ENCODE data around the gene NOTCH1.

NOTCH1 gene

DNA sequence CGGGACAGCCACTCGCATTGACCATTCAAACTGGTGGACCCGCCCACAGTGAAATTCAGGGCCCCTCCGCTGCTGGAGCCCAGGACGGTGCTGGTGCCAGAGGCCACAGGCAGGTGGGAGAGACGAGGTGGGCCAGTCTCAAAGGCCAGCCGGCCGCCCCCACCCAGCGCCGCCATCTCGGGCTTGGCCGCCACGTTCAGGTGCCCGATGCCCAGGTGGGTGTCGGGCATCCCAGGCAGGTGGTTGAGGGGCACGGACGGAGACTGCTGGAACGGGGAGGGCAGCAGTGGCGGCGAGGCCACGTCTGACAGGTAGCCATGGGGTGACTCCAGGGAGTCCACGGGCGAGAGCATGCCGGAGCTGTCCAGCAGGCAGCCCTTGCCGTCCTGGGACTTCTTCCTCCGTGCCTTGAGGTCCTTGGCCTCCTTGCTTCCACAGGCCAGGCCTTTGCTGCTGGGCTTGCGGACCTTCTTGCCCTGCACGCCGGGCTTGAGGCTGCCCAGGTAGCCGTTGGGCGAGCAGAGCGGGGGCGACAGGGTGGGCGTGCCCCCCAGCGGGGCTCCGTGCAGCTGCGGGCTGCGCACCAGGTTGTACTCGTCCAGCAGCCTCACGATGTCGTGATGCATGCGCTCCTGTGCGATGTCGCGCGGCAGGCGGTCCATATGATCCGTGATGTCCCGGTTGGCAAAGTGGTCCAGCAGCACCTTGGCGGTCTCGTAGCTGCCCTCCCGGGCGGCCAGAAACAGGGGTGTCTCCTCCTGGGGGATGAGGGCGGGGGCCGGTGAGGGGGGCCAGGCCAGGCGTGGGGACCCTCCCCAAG lies 48.8 kb downstream of the NOTCH1 start:
- TF ChIP-seq GATA2 (IDR thresholded peaks at IDR 0.05; ENCODE audit: low read depth, low read length) (no peak), GATA3 (IDR thresholded peaks at IDR 0.05; ENCODE audit: low read depth, low read length) (no peak)

GRCh38 chr9:136496181-136496580 lies 49.7 kb downstream of the NOTCH1 start:
- no peak for TF ChIP-seq GATA2 (IDR thresholded peaks at IDR 0.05; ENCODE audit: low read depth, low read length)
- no peak for TF ChIP-seq GATA3 (IDR thresholded peaks at IDR 0.05; ENCODE audit: low read depth, low read length)

GRCh38 chr9:136495238-136495800 lies 50.5 kb downstream of the NOTCH1 start:
- TF ChIP-seq GATA3 (IDR thresholded peaks at IDR 0.05; ENCODE audit: low read depth, low read length): no peak
- TF ChIP-seq GATA2 (IDR thresholded peaks at IDR 0.05; ENCODE audit: low read depth, low read length): no peak

DNA sequence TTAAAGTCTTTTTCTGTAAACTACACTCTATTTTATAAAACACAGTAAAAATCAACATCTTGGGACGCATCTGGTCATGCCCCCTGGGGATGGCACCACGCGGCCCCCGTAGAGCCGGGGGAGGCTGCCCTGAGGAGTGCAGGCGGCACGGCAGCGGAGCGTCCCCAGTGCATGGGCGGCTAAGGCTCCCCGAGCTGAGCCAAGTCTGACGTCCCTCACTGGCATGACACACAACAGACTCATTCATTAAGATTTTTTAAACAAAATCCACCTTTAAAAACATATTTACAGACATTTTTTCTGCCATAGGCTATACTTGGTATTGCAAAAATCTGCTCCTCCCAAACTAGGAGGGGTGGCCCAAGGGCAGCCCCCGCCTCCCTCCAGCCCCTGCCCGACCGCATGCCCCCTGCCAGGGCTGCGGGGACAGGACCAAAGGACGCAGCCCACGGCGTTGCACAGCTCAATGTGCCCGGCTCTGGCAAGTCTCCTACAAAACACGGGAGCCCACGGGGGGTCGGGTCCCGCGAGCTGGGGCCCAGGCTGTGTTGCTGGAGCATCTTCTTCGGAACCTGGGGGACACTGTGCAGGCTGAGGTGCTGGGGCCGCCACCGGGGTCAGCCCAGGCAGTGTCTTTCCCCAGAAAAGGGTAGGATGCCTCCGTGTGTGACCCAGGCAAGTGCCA lies 51.2 kb downstream of the NOTCH1 start:
- TF ChIP-seq GATA2 (IDR thresholded peaks at IDR 0.05; ENCODE audit: low read depth, low read length) (no peak), GATA3 (IDR thresholded peaks at IDR 0.05; ENCODE audit: low read depth, low read length) (no peak)

GRCh38 chr9:136494012-136494411 lies 51.8 kb downstream of the NOTCH1 start:
- TF ChIP-seq GATA2 (IDR thresholded peaks at IDR 0.05; ENCODE audit: low read depth, low read length) (no peak), GATA3 (IDR thresholded peaks at IDR 0.05; ENCODE audit: low read depth, low read length) (no peak)

- TF ChIP-seq GATA3 (IDR thresholded peaks at IDR 0.05; ENCODE audit: low read depth, low read length) (no peak), GATA2 (IDR thresholded peaks at IDR 0.05; ENCODE audit: low read depth, low read length) (no peak)
These were observed 52.3 kb downstream of the NOTCH1 start for GRCh38 chr9:136493567-136493971.

GRCh38 chr9:136492978-136493522 lies 52.8 kb downstream of the NOTCH1 start:
- TF ChIP-seq GATA2 (IDR thresholded peaks at IDR 0.05; ENCODE audit: low read depth, low read length) (no peak), GATA3 (IDR thresholded peaks at IDR 0.05; ENCODE audit: low read depth, low read length) (no peak)

DNA sequence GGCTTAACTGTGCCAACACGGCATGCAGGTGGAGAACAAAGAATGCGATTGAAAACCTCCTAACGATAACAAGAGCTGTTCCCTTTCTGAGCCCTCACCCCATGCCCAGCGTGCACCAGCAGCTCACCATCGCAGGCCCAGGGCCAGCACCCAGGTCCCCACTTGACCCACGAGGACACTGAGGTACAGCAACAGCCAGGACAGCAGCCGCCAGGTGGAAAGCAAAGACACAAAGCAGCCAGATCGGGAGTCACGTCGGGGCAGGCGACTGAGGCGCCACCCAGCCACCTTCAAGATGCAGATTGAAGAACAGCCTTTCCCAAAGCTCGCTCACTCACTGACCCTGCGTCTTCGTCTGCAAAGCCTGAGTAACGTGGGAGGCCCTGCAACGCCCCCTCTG lies 56.1 kb downstream of the NOTCH1 start:
- no peak for TF ChIP-seq GATA3 (IDR thresholded peaks at IDR 0.05; ENCODE audit: low read depth, low read length)
- TF ChIP-seq GATA2 (IDR thresholded peaks at IDR 0.05; ENCODE audit: low read depth, low read length): no peak

DNA sequence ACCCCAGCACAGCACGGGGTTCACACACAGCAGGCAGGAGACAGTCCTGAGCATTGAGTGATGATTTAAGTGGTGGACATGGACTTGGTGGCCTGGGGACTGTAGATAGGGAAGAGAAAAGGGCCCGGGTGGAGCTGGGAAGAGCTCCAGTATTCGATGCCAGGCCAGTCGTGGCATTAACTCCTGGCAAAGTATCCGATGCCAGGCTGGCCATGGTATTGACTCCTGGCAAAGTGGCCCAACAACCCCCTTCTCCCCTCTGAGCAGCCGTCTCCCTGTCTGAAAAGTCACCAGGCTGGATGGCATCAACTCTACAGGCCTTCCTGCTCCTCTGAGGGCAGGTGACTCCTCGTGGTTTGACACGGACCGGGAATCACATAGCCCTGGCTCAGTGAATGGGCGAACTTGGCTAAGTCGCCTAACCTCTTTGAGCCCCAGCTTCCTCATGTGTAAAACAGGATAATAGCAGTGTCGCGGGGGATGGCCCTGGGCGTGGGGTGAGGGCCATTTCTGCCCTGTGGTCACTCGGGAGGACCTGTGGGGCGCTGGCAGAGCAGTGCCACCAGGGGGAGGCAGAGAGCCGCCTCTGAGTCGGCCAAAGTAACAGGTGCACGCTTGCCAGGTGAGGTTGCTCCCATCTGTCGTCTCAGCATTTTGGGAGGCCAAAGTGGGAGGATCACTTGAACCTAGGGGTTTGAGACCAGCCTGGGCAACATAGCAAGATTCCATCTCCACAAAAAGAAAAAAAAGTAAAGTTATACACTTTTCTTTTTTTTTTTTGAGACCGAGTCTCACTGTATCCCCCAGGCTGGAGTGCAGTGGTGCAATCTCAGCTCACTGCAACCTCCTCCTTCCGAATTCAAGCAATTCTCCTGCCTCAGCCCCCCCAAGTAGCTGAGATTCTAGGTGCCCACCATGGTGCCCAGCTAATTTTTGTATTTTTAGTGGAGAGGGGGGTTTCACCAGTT lies 57.3 kb downstream of the NOTCH1 start:
- TF ChIP-seq GATA3 (IDR thresholded peaks at IDR 0.05; ENCODE audit: low read depth, low read length) (no peak), GATA2 (IDR thresholded peaks at IDR 0.05; ENCODE audit: low read depth, low read length) (no peak)

DNA sequence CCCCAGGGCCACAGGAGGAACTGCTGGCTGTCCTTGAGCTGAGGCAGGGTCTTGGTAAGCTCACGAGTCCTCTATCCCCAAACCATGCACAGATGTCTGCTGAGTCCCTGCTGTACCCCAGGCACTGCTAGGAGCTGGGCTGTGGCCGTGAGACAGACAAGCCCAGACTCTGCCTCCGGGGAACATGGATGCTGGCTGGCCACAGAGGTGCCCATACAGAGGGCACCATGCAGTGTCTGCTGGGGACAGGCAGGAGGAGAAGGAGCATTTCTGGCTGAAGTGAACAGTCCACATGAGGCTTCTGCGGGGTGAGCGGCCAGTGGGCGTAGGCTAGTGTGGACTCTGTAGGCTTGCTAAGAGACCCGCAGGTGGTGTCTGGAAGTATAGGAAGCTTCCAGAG lies 58.2 kb downstream of the NOTCH1 start:
- TF ChIP-seq GATA2 (IDR thresholded peaks at IDR 0.05; ENCODE audit: low read depth, low read length) (no peak), GATA3 (IDR thresholded peaks at IDR 0.05; ENCODE audit: low read depth, low read length) (no peak)

DNA sequence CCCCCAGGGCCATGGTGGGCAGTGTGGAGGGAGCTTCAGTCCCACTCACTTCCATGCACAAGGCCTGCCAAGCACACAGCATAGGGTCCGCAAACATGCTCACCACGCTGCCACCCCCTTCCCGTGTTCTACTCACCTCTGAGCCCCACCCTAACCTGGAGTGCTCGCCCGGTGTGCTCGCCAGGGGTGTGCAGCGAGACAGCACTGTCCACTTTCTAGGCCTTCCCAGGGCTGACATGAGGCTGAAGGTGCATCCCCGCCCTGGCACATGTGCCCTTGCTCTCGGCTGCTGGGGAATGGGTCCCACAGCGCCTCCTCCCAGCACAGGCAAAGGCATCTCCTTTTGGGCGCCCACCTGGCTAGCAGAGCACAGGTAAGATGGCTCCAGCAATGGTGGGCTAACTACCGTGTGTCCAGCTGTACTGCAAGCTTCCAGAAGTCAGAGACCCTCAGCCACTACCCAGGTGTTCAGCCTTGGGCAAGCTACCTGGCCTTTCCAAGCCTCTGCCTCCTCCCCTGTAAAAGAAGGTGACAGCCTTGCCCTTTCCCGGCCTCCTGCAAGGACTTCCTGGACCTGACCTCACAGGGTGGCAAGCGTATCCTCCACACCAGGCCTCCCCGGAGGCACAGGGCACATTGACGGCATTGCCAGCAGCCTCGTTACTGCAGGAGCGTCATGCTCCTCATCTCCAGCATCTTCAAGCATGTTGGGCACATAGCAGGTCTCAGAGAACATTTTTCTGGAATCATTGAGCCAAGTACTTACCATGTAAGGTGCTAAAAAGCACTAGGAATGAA lies 58.8 kb downstream of the NOTCH1 start:
- TF ChIP-seq GATA3 (IDR thresholded peaks at IDR 0.05; ENCODE audit: low read depth, low read length) (no peak), GATA2 (IDR thresholded peaks at IDR 0.05; ENCODE audit: low read depth, low read length) (no peak)

- TF ChIP-seq GATA3 (IDR thresholded peaks at IDR 0.05; ENCODE audit: low read depth, low read length) (no peak), GATA2 (IDR thresholded peaks at IDR 0.05; ENCODE audit: low read depth, low read length) (no peak)
These were observed 59.7 kb downstream of the NOTCH1 start for GRCh38 chr9:136486131-136486530.
